ENCODE measurements around the gene EXOC4. TPM values are rescaled to one million over a fixed set of nuclear protein-coding genes. Genes with fewer than 3 reads are reported as not detected.

EXOC4 gene
- total RNA-seq, 2 experiments from 2014 or later, result 51.9 to 90.1 TPM

DNA sequence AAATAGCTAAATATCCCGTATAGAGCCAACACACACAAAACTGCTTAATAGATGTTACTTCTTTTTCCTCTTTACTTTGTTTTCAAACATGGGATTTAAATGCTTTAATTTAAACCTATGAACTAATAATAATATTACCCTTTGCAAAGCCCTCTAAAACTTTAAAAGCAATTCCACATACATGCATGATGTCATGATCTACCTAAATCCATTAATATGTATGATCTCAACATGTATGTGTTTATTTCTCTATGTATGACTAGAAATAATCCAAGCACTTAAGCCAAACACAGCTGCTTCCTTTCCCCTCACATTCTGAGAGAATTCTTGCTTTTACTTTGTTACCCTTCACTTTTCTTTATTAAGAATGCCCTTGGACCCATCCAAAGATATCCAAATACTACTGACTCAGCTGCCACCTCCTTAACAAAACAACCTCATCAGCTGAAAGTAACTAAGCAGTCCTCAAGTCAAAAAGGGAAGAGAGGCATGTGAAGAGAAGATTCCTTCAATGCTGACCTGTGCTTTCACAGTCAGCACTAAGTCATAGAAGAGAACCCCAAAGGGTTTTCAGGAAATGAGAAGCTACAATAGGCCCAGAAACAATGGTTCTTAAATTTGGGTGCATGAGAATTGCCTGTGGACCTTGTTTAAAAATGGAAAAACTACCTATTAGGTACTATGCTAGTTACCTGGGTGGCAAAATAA lies 607.9 kb downstream of the EXOC4 start:
- Mint-ChIP-seq H3K27me3 (no peaks in the 10 kb centered on the region), H3K4me1 (no peaks in the 10 kb centered on the region), H3K4me3 (no peak overlapping the region), H3K9me3 (ENCODE audit: low read depth) (no peaks in the 10 kb centered on the region), H3K27ac (no peak overlapping the region), H3K36me3 (ENCODE audit: low read depth) (no peaks in the 10 kb centered on the region)
- DNase-seq (no peak), ATAC-seq (no peak)
- POLR2A ChIA-PET, result no interaction called here
- CTCF ChIA-PET, result interaction anchor here (0.6 kb wide), 1 partner anchor 277 kb away, joined by 3 read pairs; no protein-coding TSS in a partner anchor
- intact Hi-C loops (cut with DNase I, micrococcal nuclease), result no loop called here

- Mint-ChIP-seq H3K4me1 (no peaks in the 10 kb centered on the region), H3K36me3 (ENCODE audit: low read depth) (no peaks in the 10 kb centered on the region), H3K27ac (no peak overlapping the region), H3K4me3 (no peak overlapping the region), H3K27me3 (no peaks in the 10 kb centered on the region), H3K9me3 (ENCODE audit: low read depth) (no peaks in the 10 kb centered on the region)
- DNase-seq (no peak), ATAC-seq (no peak)
- intact Hi-C loops (cut with DNase I, micrococcal nuclease), result no loop called here
- ChIA-PET POLR2A (no interaction called here), CTCF (no interaction called here)
Measured at GRCh38 chr7:133861876-133862275, 609.0 kb downstream of the EXOC4 start.

- H3K27ac Mint-ChIP-seq, result no peak overlapping the region
- intact Hi-C loops (cut with DNase I, micrococcal nuclease), result no loop called here
- H3K9me3 Mint-ChIP-seq (ENCODE audit: low read depth), result no peaks in the 10 kb centered on the region
- POLR2A ChIA-PET, result no interaction called here
- no peaks in the 10 kb centered on the region for H3K4me1 Mint-ChIP-seq
- CTCF ChIA-PET, result no interaction called here
- DNase-seq, result no peak
- H3K27me3 Mint-ChIP-seq, result no peaks in the 10 kb centered on the region
- no peak for ATAC-seq
- H3K4me3 Mint-ChIP-seq, result no peak overlapping the region
- no peaks in the 10 kb centered on the region for H3K36me3 Mint-ChIP-seq (ENCODE audit: low read depth)
Measured at GRCh38 chr7:133863362-133864061, 610.6 kb downstream of the EXOC4 start.

DNA sequence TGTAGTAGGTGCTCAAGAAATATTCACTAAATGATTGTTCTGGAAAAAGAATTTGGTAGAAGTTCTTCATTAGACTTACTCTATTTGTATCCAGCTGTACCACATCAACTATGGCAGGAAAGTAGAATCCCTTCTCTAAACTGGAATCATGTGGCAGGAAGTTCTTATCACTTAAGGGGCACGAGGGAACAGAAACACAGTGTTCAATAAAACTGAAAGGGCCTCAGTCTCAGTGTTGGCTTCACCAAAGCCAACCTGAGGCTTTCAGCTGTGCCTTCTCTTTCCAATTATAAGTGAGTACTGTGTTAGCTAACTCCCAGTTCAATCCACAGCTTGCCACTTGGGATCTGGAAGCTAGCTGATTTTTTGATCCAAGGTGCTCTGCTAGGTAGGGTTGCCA lies 616.7 kb downstream of the EXOC4 start:
- ChIA-PET CTCF (interaction anchor here (1.7 kb wide), 1 partner anchor 10 kb away, joined by 4 read pairs; no protein-coding TSS in a partner anchor), POLR2A (no interaction called here)
- Mint-ChIP-seq H3K27ac (no peak overlapping the region), H3K4me3 (no peak overlapping the region), H3K36me3 (ENCODE audit: low read depth) (peaks cover 2% of the 10 kb centered on the region), H3K4me1 (peaks cover 33% of the 10 kb centered on the region), H3K9me3 (ENCODE audit: low read depth) (no peaks in the 10 kb centered on the region), H3K27me3 (no peaks in the 10 kb centered on the region)
- ATAC-seq, result no peak
- DNase-seq, result no peak
- intact Hi-C loops (cut with DNase I, micrococcal nuclease), result no loop called here

DNA sequence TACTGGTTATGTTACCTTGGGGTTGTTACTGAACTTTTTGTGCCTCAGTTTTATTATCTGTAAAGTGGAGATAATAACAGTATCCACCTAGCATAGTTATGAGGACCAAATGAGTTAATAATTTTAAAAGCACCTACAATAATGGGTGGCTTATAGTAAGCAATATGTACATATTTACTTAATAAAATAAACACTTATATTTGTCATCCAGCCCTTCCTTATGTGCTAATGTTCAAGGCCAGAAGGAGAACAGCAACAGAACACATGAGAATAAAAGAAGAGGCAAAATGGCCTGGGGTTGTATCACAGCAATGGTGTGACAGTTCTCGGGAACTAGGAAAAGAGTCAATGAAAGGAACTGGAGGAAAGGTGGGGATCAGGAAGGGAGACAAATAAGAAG lies 618.9 kb downstream of the EXOC4 start:
- intact Hi-C loops (cut with DNase I, micrococcal nuclease), result no loop called here
- peaks cover 41% of the 10 kb centered on the region for H3K4me1 Mint-ChIP-seq
- ATAC-seq, result no peak
- H3K27ac Mint-ChIP-seq, result no peak overlapping the region
- H3K9me3 Mint-ChIP-seq (ENCODE audit: low read depth), result no peaks in the 10 kb centered on the region
- ChIA-PET CTCF (no interaction called here), POLR2A (no interaction called here)
- peaks cover 2% of the 10 kb centered on the region for H3K36me3 Mint-ChIP-seq (ENCODE audit: low read depth)
- no peak overlapping the region for H3K4me3 Mint-ChIP-seq
- H3K27me3 Mint-ChIP-seq, result no peaks in the 10 kb centered on the region
- DNase-seq, result no peak

- H3K27ac Mint-ChIP-seq, result peak overlapping the region; percentile 52
- H3K4me1 Mint-ChIP-seq, result peaks cover 41% of the 10 kb centered on the region
- CTCF ChIA-PET, result no interaction called here
- H3K36me3 Mint-ChIP-seq (ENCODE audit: low read depth), result peaks cover 2% of the 10 kb centered on the region
- H3K4me3 Mint-ChIP-seq, result no peak overlapping the region
- no peaks in the 10 kb centered on the region for H3K9me3 Mint-ChIP-seq (ENCODE audit: low read depth)
- POLR2A ChIA-PET, result no interaction called here
- H3K27me3 Mint-ChIP-seq, result no peaks in the 10 kb centered on the region
- ATAC-seq (no peak), DNase-seq (no peak)
- intact Hi-C loops (cut with DNase I, micrococcal nuclease), result no loop called here
Measured at GRCh38 chr7:133873187-133873586, 620.3 kb downstream of the EXOC4 start.

DNA sequence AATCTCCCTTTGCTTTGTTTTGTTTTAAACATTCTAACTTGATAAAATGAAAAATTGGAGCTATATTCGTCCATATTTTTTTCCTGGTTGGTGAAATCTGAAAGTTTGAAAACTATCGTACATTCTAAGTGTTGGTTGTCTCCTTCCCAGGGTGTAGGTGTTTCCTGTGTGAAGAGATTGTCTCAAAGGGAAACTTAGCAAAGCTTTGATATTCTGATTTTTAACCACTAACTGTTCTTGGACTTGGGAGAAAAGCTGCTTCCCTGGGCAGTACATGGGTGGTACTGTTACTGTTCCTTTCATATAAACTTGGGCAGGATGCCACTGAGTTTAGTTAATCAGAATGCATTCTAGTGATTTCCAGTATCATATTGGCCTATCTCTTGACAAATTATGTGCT lies 620.8 kb downstream of the EXOC4 start:
- intact Hi-C loops (cut with DNase I, micrococcal nuclease), result no loop called here
- Mint-ChIP-seq H3K36me3 (ENCODE audit: low read depth) (peaks cover 2% of the 10 kb centered on the region), H3K4me1 (peaks cover 41% of the 10 kb centered on the region), H3K4me3 (no peak overlapping the region), H3K27me3 (no peaks in the 10 kb centered on the region), H3K9me3 (ENCODE audit: low read depth) (no peaks in the 10 kb centered on the region), H3K27ac (peak overlapping the region; percentile 52)
- ATAC-seq (no peak), DNase-seq (no peak)
- POLR2A ChIA-PET, result no interaction called here
- CTCF ChIA-PET, result no interaction called here

DNA sequence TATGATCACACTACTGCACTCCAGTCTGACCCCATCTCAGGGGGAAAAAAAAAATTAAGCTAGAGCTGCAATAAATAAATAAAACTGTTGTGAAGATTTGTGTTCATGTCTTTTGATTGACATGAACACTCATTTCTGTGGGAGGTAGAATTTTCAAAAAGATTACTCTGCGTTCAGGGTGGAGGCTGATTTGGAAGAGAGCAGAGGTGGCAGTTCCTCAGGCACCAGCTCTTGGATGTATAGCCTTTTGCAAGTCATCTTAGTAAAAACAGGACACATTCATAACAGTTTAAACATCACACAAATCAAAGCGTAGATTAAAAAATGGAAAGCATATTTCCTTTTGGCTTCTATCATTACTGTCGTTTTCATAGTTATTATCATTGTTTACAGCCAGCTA lies 630.7 kb downstream of the EXOC4 start:
- no peaks in the 10 kb centered on the region for H3K9me3 Mint-ChIP-seq (ENCODE audit: low read depth)
- H3K36me3 Mint-ChIP-seq (ENCODE audit: low read depth), result peaks cover 3% of the 10 kb centered on the region
- ATAC-seq (no peak), DNase-seq (no peak)
- ChIA-PET POLR2A (interaction anchor here (0.7 kb wide), 1 partner anchor 43 kb away, joined by 3 read pairs; no protein-coding TSS in a partner anchor), CTCF (no interaction called here)
- no peaks in the 10 kb centered on the region for H3K4me1 Mint-ChIP-seq
- intact Hi-C loops (cut with DNase I, micrococcal nuclease), result no loop called here
- no peak overlapping the region for H3K4me3 Mint-ChIP-seq
- H3K27me3 Mint-ChIP-seq, result no peaks in the 10 kb centered on the region
- H3K27ac Mint-ChIP-seq, result no peak overlapping the region

- Mint-ChIP-seq H3K27me3 (no peaks in the 10 kb centered on the region), H3K4me3 (no peak overlapping the region), H3K4me1 (no peaks in the 10 kb centered on the region), H3K9me3 (ENCODE audit: low read depth) (no peaks in the 10 kb centered on the region), H3K36me3 (ENCODE audit: low read depth) (peaks cover 4% of the 10 kb centered on the region), H3K27ac (no peak overlapping the region)
- no peak for DNase-seq
- intact Hi-C loops (cut with DNase I, micrococcal nuclease), result no loop called here
- CTCF ChIA-PET, result no interaction called here
- POLR2A ChIA-PET, result no interaction called here
- ATAC-seq, result no peak
Measured at GRCh38 chr7:133885213-133885612, 632.3 kb downstream of the EXOC4 start.

DNA sequence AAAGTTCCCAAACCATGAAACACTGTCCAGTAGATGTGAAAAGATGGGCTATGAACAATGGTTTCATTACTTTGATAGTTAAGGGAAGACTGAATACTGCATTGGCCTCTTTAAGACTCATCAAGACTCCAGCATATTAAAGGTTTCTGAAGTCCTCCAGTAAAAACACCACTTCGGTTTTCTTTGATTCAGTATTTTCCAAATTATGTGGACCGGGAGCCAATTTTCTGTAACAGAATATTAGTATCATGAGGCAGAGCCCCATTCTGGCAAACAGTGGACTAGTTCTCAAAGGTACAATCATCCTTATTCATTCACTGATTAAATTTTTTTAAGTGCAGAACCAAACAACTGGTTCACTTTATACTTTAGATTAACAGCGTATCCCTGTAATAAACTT lies 633.2 kb downstream of the EXOC4 start:
- Mint-ChIP-seq H3K4me3 (no peak overlapping the region), H3K36me3 (ENCODE audit: low read depth) (peaks cover 4% of the 10 kb centered on the region), H3K9me3 (ENCODE audit: low read depth) (no peaks in the 10 kb centered on the region), H3K27ac (no peak overlapping the region), H3K27me3 (no peaks in the 10 kb centered on the region), H3K4me1 (no peaks in the 10 kb centered on the region)
- CTCF ChIA-PET, result no interaction called here
- no peak for DNase-seq
- intact Hi-C loops (cut with DNase I, micrococcal nuclease), result no loop called here
- ATAC-seq, result no peak
- POLR2A ChIA-PET, result no interaction called here

DNA sequence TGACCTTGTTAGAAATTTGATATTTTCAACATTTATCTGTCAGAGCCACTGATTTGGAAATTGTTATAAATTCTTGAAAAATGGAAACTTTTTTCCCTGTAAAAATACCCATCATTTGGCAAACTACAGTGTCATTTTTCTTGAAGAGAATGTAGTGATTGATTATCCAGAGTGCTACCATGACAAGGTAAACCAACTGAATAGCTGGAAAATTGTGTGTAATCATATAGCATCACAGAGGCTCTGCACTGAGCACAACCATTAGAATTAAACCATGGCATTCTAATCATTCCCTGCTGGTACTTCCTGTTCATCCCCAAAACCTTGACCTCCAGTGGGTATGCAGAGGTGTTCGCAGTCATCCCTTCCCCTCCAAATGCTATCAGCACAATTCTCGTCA lies 633.9 kb downstream of the EXOC4 start:
- Mint-ChIP-seq H3K9me3 (ENCODE audit: low read depth) (no peaks in the 10 kb centered on the region), H3K27me3 (no peaks in the 10 kb centered on the region), H3K4me1 (no peaks in the 10 kb centered on the region), H3K36me3 (ENCODE audit: low read depth) (peaks cover 4% of the 10 kb centered on the region), H3K4me3 (no peak overlapping the region), H3K27ac (no peak overlapping the region)
- ChIA-PET POLR2A (no interaction called here), CTCF (no interaction called here)
- ATAC-seq (no peak), DNase-seq (no peak)
- intact Hi-C loops (cut with DNase I, micrococcal nuclease), result no loop called here

DNA sequence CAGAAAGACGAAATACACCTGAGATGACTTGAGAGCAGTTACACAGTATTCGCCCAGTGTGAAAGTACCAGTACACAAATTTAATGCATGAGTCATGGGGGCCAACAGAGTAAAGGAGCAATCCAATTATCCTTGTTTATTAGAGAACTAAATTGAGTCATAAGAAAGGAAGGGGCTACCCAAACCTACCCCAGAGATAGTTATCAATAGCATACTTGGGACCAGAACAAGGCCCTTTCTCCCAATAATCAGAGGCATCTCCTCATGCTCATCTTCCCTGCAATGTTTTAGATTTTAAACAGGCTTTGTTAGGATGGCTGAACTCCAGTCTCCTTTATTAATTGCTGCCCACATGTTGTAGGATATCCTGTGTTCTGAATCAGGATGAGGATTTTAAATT lies 634.6 kb downstream of the EXOC4 start:
- Mint-ChIP-seq H3K4me3 (no peak overlapping the region), H3K9me3 (ENCODE audit: low read depth) (no peaks in the 10 kb centered on the region), H3K27me3 (no peaks in the 10 kb centered on the region), H3K36me3 (ENCODE audit: low read depth) (peaks cover 1% of the 10 kb centered on the region), H3K27ac (no peak overlapping the region), H3K4me1 (no peaks in the 10 kb centered on the region)
- POLR2A ChIA-PET, result no interaction called here
- no peak for DNase-seq
- intact Hi-C loops (cut with DNase I, micrococcal nuclease), result no loop called here
- no peak for ATAC-seq
- CTCF ChIA-PET, result no interaction called here

Measured in activated CD4-positive, alpha-beta T cell treated with anti-CD3 and anti-CD28 coated beads for 36 hours (primary cell).